SK-N-SH (cell line): Measurements from ENCODE around the gene FTSJ1. TPM values are rescaled to one million over a fixed set of nuclear protein-coding genes. Genes with fewer than 3 reads are reported as not detected.

Source experiments
- CTCF ChIA-PET: fragments of 300-600, 350-600 bp; formaldehyde crosslinking; extraction: SDS; loops from one replicate; lab custom pipeline; 2021; lab: Yijun Ruan, JAX
- POLR2A ChIA-PET: fragments of 350-600 bp; sonication (Branson Sonifier 250); formaldehyde crosslinking; extraction: SDS; loops from one replicate; lab custom pipeline; 2020; ENCODE audit warnings: antibody characterized with exemption, inconsistent platforms; lab: Yijun Ruan, JAX
- DNase-seq: peaks from one replicate; pipeline ENCODE4 v3.0.0; 2012
- H2AFZ ChIP-seq: fragments of 200-600 bp; sonication (generic); 2 replicates; pipeline ENCODE4 v1.8.1; 2016; ENCODE audit warnings: antibody characterized with exemption, mild to moderate bottlenecking, low read depth
- H3F3A ChIP-seq: fragments of 200-600 bp; sonication (generic); replicated peaks from 2 replicates; pipeline ENCODE3; 2016; ENCODE audit warnings: antibody characterized with exemption, mild to moderate bottlenecking; ENCODE audit not compliant: insufficient read depth
- H3K27ac ChIP-seq, 2 experiments: fragments of 200-500 bp in 1 of 2; fragments of 200-600 bp in 1 of 2; sonication (Bioruptor generic) in 1 of 2; sonication (generic), shearing (Covaris generic) in 1 of 2; 2 replicates each; pipeline versions ENCODE4 v1.5.1 to v1.6.1; 2014 to 2016; ENCODE audit warnings: low read depth in 2 of 2, inconsistent platforms in 1 of 2, low read length in 1 of 2, mild to moderate bottlenecking in 1 of 2, mixed read lengths in 1 of 2
- H3K27me3 ChIP-seq: fragments of 200-600 bp; sonication (generic), shearing (Covaris generic); 2 replicates; pipeline ENCODE4 v1.6.1; 2016; ENCODE audit warnings: mixed run types; ENCODE audit not compliant: insufficient read depth
- H3K36me3 ChIP-seq, 2 experiments: fragments of 200-500 bp in 1 of 2; fragments of 200-600 bp in 1 of 2; sonication (Bioruptor generic) in 1 of 2; sonication (generic) in 1 of 2; replicated peaks in 1 of 2; 2 replicates each; pipeline versions ENCODE3 to v1.5.1; 2014 to 2016; ENCODE audit warnings: low read length in 1 of 2, mild to moderate bottlenecking in 1 of 2; ENCODE audit not compliant: insufficient read depth in 2 of 2, control insufficient read depth in 1 of 2
- H3K4me1 ChIP-seq, 2 experiments: fragments of 200-500 bp in 1 of 2; fragments of 200-600 bp in 1 of 2; sonication (Bioruptor generic) in 1 of 2; sonication (generic), shearing (Covaris generic) in 1 of 2; 2 replicates each; pipeline versions ENCODE4 v1.5.1 to v1.6.1; 2014 to 2016; ENCODE audit warnings: low read depth in 1 of 2, low read length in 1 of 2, mixed run types in 1 of 2; ENCODE audit not compliant: insufficient read depth in 2 of 2, control insufficient read depth in 1 of 2
- H3K4me2 ChIP-seq: fragments of 200-600 bp; sonication (generic), shearing (Covaris generic); 2 replicates; pipeline ENCODE4 v1.6.1; 2017; ENCODE audit warnings: mixed run types
- H3K4me3 ChIP-seq, 2 experiments: fragments of 200-500 bp in 1 of 2; fragments of 200-600 bp in 1 of 2; sonication (Bioruptor generic) in 1 of 2; sonication (generic), shearing (Covaris generic) in 1 of 2; 2 replicates each; pipeline versions ENCODE4 v1.5.1 to v1.8.1; 2014 to 2016; ENCODE audit warnings: low read depth in 2 of 2, inconsistent platforms in 1 of 2, low read length in 1 of 2, mild to moderate bottlenecking in 1 of 2, mixed read lengths in 1 of 2, moderate library complexity in 1 of 2
- H3K79me2 ChIP-seq: fragments of 200-600 bp; sonication (generic); 2 replicates; pipeline ENCODE4 v1.8.1; 2017; ENCODE audit warnings: mild to moderate bottlenecking; ENCODE audit not compliant: insufficient read depth
- H3K9ac ChIP-seq: fragments of 200-600 bp; sonication (generic); 2 replicates; pipeline ENCODE4 v1.6.1; 2017; ENCODE audit warnings: mixed run types
- H3K9me2 ChIP-seq: fragments of 200-600 bp; sonication (generic); 2 replicates; pipeline ENCODE4 v1.6.1; 2017; ENCODE audit warnings: mixed run types
- H3K9me3 ChIP-seq: fragments of 200-600 bp; sonication (generic); 2 replicates; pipeline ENCODE4 v1.6.1; 2017; ENCODE audit warnings: mixed run types, mild to moderate bottlenecking, moderate library complexity
- H4K20me1 ChIP-seq: fragments of 200-600 bp; sonication (generic); 2 replicates; pipeline ENCODE4 v1.6.1; 2017; ENCODE audit warnings: mild to moderate bottlenecking, mixed run types; ENCODE audit not compliant: insufficient read depth
- ELF1 ChIP-seq: IDR thresholded peaks from 2 replicates; pipeline ENCODE4 v1.4.0; 2012
- EP300 ChIP-seq, 2 experiments: IDR thresholded peaks; 2 replicates each; pipeline versions ENCODE4 v1.4.0 to v1.6.1; 2012; ENCODE audit warnings: borderline replicate concordance in 1 of 2, low read depth in 1 of 2, low read length in 1 of 2
- EZH2phosphoT487 ChIP-seq: fragments of 200-600 bp; sonication (generic); IDR thresholded peaks from 2 replicates; pipeline ENCODE4 v1.6.1; 2017; ENCODE audit warnings: low read depth, mixed run types, mild to moderate bottlenecking, antibody characterized with exemption, moderate library complexity, borderline replicate concordance
- FOSL2 ChIP-seq: IDR thresholded peaks from 2 replicates; pipeline ENCODE4 v1.4.0; 2012; ENCODE audit warnings: low read depth, mild to moderate bottlenecking, moderate library complexity, borderline replicate concordance
- FOXM1 ChIP-seq: IDR thresholded peaks from 2 replicates; pipeline ENCODE4 v1.4.0; 2012; ENCODE audit warnings: low read depth, mild to moderate bottlenecking
- GABPA ChIP-seq: IDR thresholded peaks from 2 replicates; pipeline ENCODE4 v1.4.0; 2012; ENCODE audit warnings: low read depth, mild to moderate bottlenecking
- GATA2 ChIP-seq: sonication (generic); formaldehyde crosslinking; IDR thresholded peaks from 2 replicates; pipeline ENCODE4 v1.5.0; 2020; ENCODE audit warnings: mild to moderate bottlenecking, missing genetic modification reagents
- JUND ChIP-seq: IDR thresholded peaks from 2 replicates; pipeline ENCODE4 v1.4.0; 2012
- MEF2A ChIP-seq: IDR thresholded peaks from 2 replicates; pipeline ENCODE4 v1.4.0; 2012; ENCODE audit warnings: low read depth, borderline replicate concordance
- NRF1 ChIP-seq: IDR thresholded peaks from 2 replicates; pipeline ENCODE4 v1.6.1; 2012; ENCODE audit warnings: low read depth, mild to moderate bottlenecking, low read length
- POLR2AphosphoS5 ChIP-seq: IDR thresholded peaks from 2 replicates; pipeline ENCODE4 v1.6.1; 2012; ENCODE audit warnings: low read depth, low read length
- RXRA ChIP-seq: IDR thresholded peaks from 2 replicates; pipeline ENCODE4 v1.4.0; 2012; ENCODE audit warnings: low read depth, mild to moderate bottlenecking, borderline replicate concordance
- SIN3A ChIP-seq: IDR thresholded peaks from 2 replicates; pipeline ENCODE4 v1.6.1; 2012; ENCODE audit warnings: low read depth, mild to moderate bottlenecking, low read length, moderate library complexity, borderline replicate concordance
- SMC3 ChIP-seq: IDR thresholded peaks from 2 replicates; pipeline ENCODE4 v1.6.1; 2012; ENCODE audit warnings: low read depth, low read length, improper control_type of control experiment
- TAF1 ChIP-seq: IDR thresholded peaks from 2 replicates; pipeline ENCODE4 v1.6.1; 2012; ENCODE audit warnings: low read depth, mild to moderate bottlenecking, low read length, moderate library complexity, borderline replicate concordance
- TCF12 ChIP-seq: IDR thresholded peaks from 2 replicates; pipeline ENCODE4 v1.4.0; 2012
- WGBS: methylation state at CpG from one replicate; pipeline ENCODE4 v1.1.6; 2017; ENCODE audit warnings: low lambda C conversion rate; 5-methylcytosine and 5-hydroxymethylcytosine counted together
- polyA plus RNA-seq, 3 experiments: library from polyadenylated mRNA; depleted of rRNA; stranded (reverse); fragments of >200 nt; gene quantifications; 2 replicates each; pipeline ENCODE4 v1.2.3, GENCODE V29; 2012
- TF ChIP-seq, protein P1 (sequence below): fragments of 200-600 bp; sonication (generic); IDR thresholded peaks from 2 replicates; pipeline ENCODE4 v1.6.1; 2017; ENCODE audit warnings: antibody characterized with exemption, mild to moderate bottlenecking, moderate library complexity
- TF ChIP-seq, protein P2 (sequence below): IDR thresholded peaks from 2 replicates; pipeline ENCODE4 v1.4.0; 2012; ENCODE audit warnings: low read depth, borderline replicate concordance
- TF ChIP-seq, protein P3 (sequence below): IDR thresholded peaks from 2 replicates; pipeline ENCODE4 v1.6.1; 2012; ENCODE audit warnings: mild to moderate bottlenecking, low read depth, low read length, moderate library complexity
- TF ChIP-seq, protein P4 (sequence below): IDR thresholded peaks from 2 replicates; pipeline ENCODE4 v1.4.0; 2012; ENCODE audit warnings: low read depth

The FTSJ1 gene
- polyA plus RNA-seq, 1 of the 3 experiments (the other 2 are of a cell fraction): 34.1 TPM

DNA sequence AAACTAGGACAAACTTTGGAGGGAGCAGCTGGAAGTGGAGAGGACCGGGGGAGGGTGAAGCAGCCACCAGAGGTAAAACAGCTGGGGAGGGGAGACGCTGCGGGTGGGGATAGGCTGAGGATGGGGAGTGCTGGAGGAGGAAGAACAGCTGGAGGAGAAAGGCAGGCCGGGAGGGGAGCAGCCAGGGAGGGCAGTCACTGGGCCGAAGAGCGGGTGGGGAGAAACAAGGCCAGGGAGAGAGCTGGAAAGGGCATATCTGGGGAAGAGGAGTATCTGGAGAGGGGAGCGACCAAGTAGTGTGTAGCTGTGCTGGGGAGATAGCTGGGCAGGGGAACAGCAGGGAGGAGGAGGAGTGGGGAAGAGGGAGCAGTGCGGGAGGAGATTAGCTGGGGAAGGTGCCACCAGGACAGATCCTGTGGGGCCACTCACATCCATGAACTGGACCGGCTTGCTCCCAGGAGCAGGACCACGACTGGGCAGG lies 8.7 kb upstream of the FTSJ1 start:
- Histone ChIP-seq H4K20me1 (no peaks in the 10 kb centered on the region), H3K27ac (no peak overlapping the region), H3K9me3 (no peaks in the 10 kb centered on the region), H3F3A (no peaks in the 10 kb centered on the region), H3K4me1 (peaks cover 0 to 10% of the 10 kb centered on the region in 2 experiments; a peak in 1 of 4 replicates), H3K4me2 (no peak overlapping the region), H3K27me3 (no peaks in the 10 kb centered on the region; the same call in 1 of the 2 replicates), H3K9me2 (no peaks in the 10 kb centered on the region), H3K9ac (no peak overlapping the region), H3K36me3 (no peaks in the 10 kb centered on the region), H2AFZ (no peak overlapping the region), H3K4me3 (no peak overlapping the region), H3K79me2 (no peaks in the 10 kb centered on the region)
- 51% methylated on average over 9 of the region's 10 CpGs for WGBS
- POLR2A ChIA-PET: interaction anchor here (0.5 to 0.7 kb wide), 2 partner anchors 73 to 410 kb away, joined by 4 read pairs; no protein-coding TSS in a partner anchor
- CTCF ChIA-PET: interaction anchor here (0.7 to 1.7 kb wide), 2 partner anchors 12 to 29 kb away, joined by 3 to 5 read pairs; no protein-coding TSS in a partner anchor
- no peak for DNase-seq
- TF ChIP-seq POLR2AphosphoS5 (no peak), RXRA (no peak), SIN3A (no peak), GABPA (no peak), FOSL2 (no peak), ELF1 (no peak), EZH2phosphoT487 (no peak), FOXM1 (no peak), GATA2 (CRISPR knock-in tag) (no peak), SMC3 (no peak), MEF2A (no peak), TCF12 (no peak), TAF1 (no peak), NRF1 (no peak), JUND (no peak), EP300 (IDR thresholded peaks at IDR 0.05; ENCODE audit: borderline replicate concordance in 1 of 2, low read depth in 1 of 2, low read length in 1 of 2) (no peak)
- TF ChIP-seq, protein P1, sequence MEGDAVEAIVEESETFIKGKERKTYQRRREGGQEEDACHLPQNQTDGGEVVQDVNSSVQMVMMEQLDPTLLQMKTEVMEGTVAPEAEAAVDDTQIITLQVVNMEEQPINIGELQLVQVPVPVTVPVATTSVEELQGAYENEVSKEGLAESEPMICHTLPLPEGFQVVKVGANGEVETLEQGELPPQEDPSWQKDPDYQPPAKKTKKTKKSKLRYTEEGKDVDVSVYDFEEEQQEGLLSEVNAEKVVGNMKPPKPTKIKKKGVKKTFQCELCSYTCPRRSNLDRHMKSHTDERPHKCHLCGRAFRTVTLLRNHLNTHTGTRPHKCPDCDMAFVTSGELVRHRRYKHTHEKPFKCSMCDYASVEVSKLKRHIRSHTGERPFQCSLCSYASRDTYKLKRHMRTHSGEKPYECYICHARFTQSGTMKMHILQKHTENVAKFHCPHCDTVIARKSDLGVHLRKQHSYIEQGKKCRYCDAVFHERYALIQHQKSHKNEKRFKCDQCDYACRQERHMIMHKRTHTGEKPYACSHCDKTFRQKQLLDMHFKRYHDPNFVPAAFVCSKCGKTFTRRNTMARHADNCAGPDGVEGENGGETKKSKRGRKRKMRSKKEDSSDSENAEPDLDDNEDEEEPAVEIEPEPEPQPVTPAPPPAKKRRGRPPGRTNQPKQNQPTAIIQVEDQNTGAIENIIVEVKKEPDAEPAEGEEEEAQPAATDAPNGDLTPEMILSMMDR: no peak
- TF ChIP-seq, protein P2, sequence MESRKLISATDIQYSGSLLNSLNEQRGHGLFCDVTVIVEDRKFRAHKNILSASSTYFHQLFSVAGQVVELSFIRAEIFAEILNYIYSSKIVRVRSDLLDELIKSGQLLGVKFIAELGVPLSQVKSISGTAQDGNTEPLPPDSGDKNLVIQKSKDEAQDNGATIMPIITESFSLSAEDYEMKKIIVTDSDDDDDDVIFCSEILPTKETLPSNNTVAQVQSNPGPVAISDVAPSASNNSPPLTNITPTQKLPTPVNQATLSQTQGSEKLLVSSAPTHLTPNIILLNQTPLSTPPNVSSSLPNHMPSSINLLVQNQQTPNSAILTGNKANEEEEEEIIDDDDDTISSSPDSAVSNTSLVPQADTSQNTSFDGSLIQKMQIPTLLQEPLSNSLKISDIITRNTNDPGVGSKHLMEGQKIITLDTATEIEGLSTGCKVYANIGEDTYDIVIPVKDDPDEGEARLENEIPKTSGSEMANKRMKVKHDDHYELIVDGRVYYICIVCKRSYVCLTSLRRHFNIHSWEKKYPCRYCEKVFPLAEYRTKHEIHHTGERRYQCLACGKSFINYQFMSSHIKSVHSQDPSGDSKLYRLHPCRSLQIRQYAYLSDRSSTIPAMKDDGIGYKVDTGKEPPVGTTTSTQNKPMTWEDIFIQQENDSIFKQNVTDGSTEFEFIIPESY: no peak
- TF ChIP-seq, protein P3, sequence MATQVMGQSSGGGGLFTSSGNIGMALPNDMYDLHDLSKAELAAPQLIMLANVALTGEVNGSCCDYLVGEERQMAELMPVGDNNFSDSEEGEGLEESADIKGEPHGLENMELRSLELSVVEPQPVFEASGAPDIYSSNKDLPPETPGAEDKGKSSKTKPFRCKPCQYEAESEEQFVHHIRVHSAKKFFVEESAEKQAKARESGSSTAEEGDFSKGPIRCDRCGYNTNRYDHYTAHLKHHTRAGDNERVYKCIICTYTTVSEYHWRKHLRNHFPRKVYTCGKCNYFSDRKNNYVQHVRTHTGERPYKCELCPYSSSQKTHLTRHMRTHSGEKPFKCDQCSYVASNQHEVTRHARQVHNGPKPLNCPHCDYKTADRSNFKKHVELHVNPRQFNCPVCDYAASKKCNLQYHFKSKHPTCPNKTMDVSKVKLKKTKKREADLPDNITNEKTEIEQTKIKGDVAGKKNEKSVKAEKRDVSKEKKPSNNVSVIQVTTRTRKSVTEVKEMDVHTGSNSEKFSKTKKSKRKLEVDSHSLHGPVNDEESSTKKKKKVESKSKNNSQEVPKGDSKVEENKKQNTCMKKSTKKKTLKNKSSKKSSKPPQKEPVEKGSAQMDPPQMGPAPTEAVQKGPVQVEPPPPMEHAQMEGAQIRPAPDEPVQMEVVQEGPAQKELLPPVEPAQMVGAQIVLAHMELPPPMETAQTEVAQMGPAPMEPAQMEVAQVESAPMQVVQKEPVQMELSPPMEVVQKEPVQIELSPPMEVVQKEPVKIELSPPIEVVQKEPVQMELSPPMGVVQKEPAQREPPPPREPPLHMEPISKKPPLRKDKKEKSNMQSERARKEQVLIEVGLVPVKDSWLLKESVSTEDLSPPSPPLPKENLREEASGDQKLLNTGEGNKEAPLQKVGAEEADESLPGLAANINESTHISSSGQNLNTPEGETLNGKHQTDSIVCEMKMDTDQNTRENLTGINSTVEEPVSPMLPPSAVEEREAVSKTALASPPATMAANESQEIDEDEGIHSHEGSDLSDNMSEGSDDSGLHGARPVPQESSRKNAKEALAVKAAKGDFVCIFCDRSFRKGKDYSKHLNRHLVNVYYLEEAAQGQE: no peak
- TF ChIP-seq, protein P4, sequence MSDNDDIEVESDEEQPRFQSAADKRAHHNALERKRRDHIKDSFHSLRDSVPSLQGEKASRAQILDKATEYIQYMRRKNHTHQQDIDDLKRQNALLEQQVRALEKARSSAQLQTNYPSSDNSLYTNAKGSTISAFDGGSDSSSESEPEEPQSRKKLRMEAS: no peak
